Osteocyte (in vitro differentiated cells): ENCODE data around the gene TOX2. TPM values are rescaled to one million over a fixed set of nuclear protein-coding genes. Genes with fewer than 3 reads are reported as not detected.

Experiments
- DNase-seq: peaks from one replicate; pipeline ENCODE4 v3.0.0; 2021; ENCODE audit warnings: mixed read lengths; ENCODE audit not compliant: unreplicated experiment; ENCODE audit errors: extremely low spot score
- H3K27ac Mint-ChIP-seq: one replicate; pipeline ENCODE4 v1.8.0; 2021; ENCODE audit warnings: mild to moderate bottlenecking, mixed read lengths; ENCODE audit not compliant: unreplicated experiment
- H3K27me3 Mint-ChIP-seq: one replicate; pipeline ENCODE4 v1.8.0; 2021; ENCODE audit warnings: mixed read lengths; ENCODE audit not compliant: unreplicated experiment
- H3K36me3 Mint-ChIP-seq: one replicate; pipeline ENCODE4 v1.8.0; 2021; ENCODE audit warnings: mixed read lengths; ENCODE audit not compliant: unreplicated experiment
- H3K4me1 Mint-ChIP-seq: one replicate; pipeline ENCODE4 v1.8.0; 2021; ENCODE audit warnings: mixed read lengths; ENCODE audit not compliant: unreplicated experiment
- H3K4me3 Mint-ChIP-seq: one replicate; pipeline ENCODE4 v1.8.0; 2021; ENCODE audit warnings: mild to moderate bottlenecking, moderate library complexity, mixed read lengths; ENCODE audit not compliant: unreplicated experiment
- H3K9me3 Mint-ChIP-seq: one replicate; pipeline ENCODE4 v1.8.0; 2021; ENCODE audit warnings: mixed read lengths; ENCODE audit not compliant: unreplicated experiment
- total RNA-seq: library from RNA; stranded (reverse); gene quantifications from 2 replicates; pipeline ENCODE4 v1.2.1, GENCODE V29; 2021
- TF ChIP-seq, protein P1 (sequence below): fragments of 200-600 bp; sonication (generic); IDR thresholded peaks from 2 replicates; pipeline ENCODE4 v1.5.0; 2021; ENCODE audit warnings: antibody characterized with exemption, mild to moderate bottlenecking, moderate library complexity

Gene TOX2
- total RNA-seq, 1 donor from 2014 or later, result not detected

DNA sequence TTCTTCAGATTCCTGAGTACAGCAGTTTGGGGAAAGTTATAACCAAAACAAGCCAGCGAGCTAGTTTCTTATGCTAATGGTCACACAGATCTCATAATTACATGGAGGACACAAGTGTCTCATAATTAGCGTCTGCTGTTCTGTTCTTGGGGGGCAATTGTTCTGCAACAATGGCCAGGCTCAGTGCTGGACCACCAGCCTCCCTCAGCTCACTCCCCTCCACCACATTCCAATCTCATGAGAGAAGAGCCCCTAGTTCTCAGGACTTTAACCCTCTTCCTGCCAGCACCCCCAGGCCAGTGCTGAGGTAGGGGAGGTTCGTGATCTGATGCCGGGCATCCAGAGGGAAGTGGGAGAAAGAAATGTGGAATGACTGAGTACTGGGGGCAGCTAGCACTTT lies 20.2 kb upstream of the TOX2 start:
- Mint-ChIP-seq H3K4me1 (no peaks in the 10 kb centered on the region), H3K9me3 (peaks cover 12% of the 10 kb centered on the region), H3K4me3 (no peak overlapping the region), H3K27ac (no peak overlapping the region), H3K36me3 (no peaks in the 10 kb centered on the region), H3K27me3 (peaks cover 14% of the 10 kb centered on the region)
- TF ChIP-seq, protein P1, sequence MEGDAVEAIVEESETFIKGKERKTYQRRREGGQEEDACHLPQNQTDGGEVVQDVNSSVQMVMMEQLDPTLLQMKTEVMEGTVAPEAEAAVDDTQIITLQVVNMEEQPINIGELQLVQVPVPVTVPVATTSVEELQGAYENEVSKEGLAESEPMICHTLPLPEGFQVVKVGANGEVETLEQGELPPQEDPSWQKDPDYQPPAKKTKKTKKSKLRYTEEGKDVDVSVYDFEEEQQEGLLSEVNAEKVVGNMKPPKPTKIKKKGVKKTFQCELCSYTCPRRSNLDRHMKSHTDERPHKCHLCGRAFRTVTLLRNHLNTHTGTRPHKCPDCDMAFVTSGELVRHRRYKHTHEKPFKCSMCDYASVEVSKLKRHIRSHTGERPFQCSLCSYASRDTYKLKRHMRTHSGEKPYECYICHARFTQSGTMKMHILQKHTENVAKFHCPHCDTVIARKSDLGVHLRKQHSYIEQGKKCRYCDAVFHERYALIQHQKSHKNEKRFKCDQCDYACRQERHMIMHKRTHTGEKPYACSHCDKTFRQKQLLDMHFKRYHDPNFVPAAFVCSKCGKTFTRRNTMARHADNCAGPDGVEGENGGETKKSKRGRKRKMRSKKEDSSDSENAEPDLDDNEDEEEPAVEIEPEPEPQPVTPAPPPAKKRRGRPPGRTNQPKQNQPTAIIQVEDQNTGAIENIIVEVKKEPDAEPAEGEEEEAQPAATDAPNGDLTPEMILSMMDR, result no peak
- DNase-seq, result no peak

- no peak overlapping the region for H3K4me3 Mint-ChIP-seq
- TF ChIP-seq, protein P1, result no peak
- H3K9me3 Mint-ChIP-seq, result peaks cover 7% of the 10 kb centered on the region
- peaks cover 12% of the 10 kb centered on the region for H3K27me3 Mint-ChIP-seq
- H3K4me1 Mint-ChIP-seq, result no peaks in the 10 kb centered on the region
- H3K36me3 Mint-ChIP-seq, result no peaks in the 10 kb centered on the region
- H3K27ac Mint-ChIP-seq, result no peak overlapping the region
- no peak for DNase-seq
Measured at GRCh38 chr20:43895235-43895634, 19.4 kb upstream of the TOX2 start.

- no peaks in the 10 kb centered on the region for H3K36me3 Mint-ChIP-seq
- H3K4me3 Mint-ChIP-seq, result no peak overlapping the region
- H3K27me3 Mint-ChIP-seq, result peaks cover 20% of the 10 kb centered on the region
- TF ChIP-seq, protein P1, result no peak
- H3K4me1 Mint-ChIP-seq, result no peaks in the 10 kb centered on the region
- DNase-seq, result no peak
- H3K9me3 Mint-ChIP-seq, result no peaks in the 10 kb centered on the region
- no peak overlapping the region for H3K27ac Mint-ChIP-seq
Measured at GRCh38 chr20:43899274-43900120, 15.2 kb upstream of the TOX2 start.

DNA sequence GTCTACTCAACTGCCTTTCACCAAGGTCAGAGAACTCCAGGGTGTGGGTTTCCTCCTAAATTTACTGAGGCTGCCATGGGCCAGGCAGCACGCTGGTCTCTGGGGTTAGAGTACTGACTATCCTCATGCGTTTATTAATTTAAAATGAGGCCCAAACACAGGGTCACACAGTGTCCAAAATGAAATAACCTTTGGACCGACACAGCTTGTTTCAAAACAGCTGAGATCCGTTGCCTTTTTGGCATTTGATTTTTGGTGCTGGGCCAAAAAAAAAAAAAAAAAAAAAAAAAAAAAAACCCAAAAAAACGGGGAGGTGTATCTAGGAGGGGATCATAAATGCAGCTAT lies 14.6 kb upstream of the TOX2 start:
- H3K4me1 Mint-ChIP-seq, result no peaks in the 10 kb centered on the region
- H3K27me3 Mint-ChIP-seq, result peaks cover 18% of the 10 kb centered on the region
- H3K9me3 Mint-ChIP-seq, result no peaks in the 10 kb centered on the region
- H3K27ac Mint-ChIP-seq, result no peak overlapping the region
- no peaks in the 10 kb centered on the region for H3K36me3 Mint-ChIP-seq
- TF ChIP-seq, protein P1, result no peak
- DNase-seq, result no peak
- no peak overlapping the region for H3K4me3 Mint-ChIP-seq

DNA sequence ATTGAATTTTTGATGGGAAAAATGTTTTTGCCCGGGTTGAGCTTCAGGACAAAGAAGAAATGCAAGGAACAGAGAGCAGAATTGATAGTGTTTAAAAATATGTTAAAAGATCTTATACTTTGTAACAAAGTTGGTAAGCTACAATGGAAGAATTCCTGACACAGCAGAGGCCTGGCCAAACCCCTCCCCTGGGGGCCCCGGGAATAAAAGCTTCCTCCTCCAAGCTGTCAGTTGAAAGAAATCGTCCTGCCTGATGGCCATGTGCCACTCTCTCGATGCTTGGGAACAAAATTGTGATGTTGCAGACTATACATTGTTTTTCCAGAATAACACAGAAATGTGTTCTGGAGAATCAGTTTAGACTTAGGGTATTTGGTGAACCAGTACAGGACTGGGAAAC lies 14.2 kb upstream of the TOX2 start:
- peaks cover 18% of the 10 kb centered on the region for H3K27me3 Mint-ChIP-seq

More for the DNA sequence above, 14.2 kb upstream of the TOX2 start:
- TF ChIP-seq, protein P1, result no peak
- Mint-ChIP-seq H3K27ac (no peak overlapping the region), H3K36me3 (no peaks in the 10 kb centered on the region), H3K9me3 (no peaks in the 10 kb centered on the region), H3K4me3 (no peak overlapping the region), H3K4me1 (no peaks in the 10 kb centered on the region)
- DNase-seq, result no peak
